Fibroblast of pulmonary artery (primary cell): ENCODE data around the gene SNTA1.
"Not testable (repeated sequence)": the region's sequence is repeated elsewhere in the genome, so short reads cannot be mapped to it uniquely, and the experiment has no call there.

ENCODE experiments used
- DNase-seq: peaks from one replicate; pipeline ENCODE4 v3.0.0-alpha.2; 2010; ENCODE audit warnings: low read depth
- H3K4me3 ChIP-seq: replicated peaks from 2 replicates; pipeline ENCODE4 v1.5.1; 2011; ENCODE audit warnings: low read depth, mild to moderate bottlenecking, control low read depth, low read length, moderate library complexity
- TF ChIP-seq, protein P1 (sequence below): IDR thresholded peaks from 2 replicates; pipeline ENCODE4 v1.5.1; 2011; ENCODE audit warnings: mild to moderate bottlenecking, control low read depth, low read length, inconsistent platforms; ENCODE audit errors: missing control alignments

Gene SNTA1

DNA sequence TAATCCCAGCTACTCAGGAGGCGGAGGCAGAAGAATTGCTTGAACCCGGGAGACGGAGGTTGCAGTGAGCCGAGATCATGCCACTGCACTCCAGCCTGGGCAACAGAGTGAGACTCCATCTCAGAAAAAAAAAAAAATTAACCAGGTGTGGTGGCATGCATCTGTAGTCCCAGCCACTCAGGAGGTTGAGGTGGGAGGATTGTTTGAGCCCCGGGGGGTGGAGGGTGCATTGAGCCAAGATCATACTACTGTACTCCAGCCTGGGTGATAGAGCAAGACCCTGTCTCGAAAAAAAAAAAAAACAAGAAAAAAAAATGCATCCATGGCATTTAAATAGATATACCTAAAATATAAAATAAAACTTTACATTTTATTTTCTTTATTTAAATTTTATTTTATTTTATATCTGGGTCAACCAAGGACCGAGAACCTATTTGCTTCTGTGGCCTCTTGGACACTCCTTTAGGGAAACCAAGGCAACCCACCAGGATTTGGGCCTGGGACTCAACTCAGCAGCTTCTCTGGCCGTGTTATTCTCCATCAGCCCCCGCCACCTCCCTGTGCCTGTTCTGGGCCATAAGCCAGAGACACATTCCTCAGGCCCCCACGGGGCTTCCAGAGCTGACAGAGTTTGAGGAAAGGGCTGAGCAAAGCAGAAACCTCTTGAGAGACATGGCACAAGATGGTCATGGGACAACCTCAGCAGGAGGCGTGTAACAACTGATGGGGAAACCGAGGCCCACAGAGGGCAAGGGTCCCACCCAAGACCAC, 6.2 kb downstream of the SNTA1 start:
- peak; percentile 65 for DNase-seq
- no peak overlapping the region for H3K4me3 ChIP-seq

DNA sequence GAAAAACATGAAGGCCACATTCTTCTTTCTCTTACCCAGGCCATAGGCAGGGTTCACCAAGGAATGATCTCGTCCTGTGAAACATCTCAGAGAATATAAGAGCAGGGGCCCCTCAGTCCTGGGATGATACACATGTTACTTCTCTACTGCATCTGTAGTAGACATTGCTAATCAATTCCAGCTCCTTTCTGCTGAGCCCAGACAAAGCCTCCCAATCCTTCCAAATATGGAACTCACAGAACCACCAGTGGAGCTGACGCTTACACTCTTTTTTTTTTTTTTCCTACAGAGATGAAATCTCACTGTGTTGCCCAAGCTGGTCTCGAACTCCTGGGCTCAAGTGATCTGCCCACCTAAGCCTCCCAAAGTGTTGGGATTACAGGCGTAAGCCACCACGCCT, 9.1 kb downstream of the SNTA1 start:
- no peak overlapping the region for H3K4me3 ChIP-seq
- DNase-seq: no peak
- TF ChIP-seq, protein P1, sequence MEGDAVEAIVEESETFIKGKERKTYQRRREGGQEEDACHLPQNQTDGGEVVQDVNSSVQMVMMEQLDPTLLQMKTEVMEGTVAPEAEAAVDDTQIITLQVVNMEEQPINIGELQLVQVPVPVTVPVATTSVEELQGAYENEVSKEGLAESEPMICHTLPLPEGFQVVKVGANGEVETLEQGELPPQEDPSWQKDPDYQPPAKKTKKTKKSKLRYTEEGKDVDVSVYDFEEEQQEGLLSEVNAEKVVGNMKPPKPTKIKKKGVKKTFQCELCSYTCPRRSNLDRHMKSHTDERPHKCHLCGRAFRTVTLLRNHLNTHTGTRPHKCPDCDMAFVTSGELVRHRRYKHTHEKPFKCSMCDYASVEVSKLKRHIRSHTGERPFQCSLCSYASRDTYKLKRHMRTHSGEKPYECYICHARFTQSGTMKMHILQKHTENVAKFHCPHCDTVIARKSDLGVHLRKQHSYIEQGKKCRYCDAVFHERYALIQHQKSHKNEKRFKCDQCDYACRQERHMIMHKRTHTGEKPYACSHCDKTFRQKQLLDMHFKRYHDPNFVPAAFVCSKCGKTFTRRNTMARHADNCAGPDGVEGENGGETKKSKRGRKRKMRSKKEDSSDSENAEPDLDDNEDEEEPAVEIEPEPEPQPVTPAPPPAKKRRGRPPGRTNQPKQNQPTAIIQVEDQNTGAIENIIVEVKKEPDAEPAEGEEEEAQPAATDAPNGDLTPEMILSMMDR: no peak

More for the DNA sequence above, 6.2 kb downstream of the SNTA1 start:
- TF ChIP-seq, protein P1: no peak

DNA sequence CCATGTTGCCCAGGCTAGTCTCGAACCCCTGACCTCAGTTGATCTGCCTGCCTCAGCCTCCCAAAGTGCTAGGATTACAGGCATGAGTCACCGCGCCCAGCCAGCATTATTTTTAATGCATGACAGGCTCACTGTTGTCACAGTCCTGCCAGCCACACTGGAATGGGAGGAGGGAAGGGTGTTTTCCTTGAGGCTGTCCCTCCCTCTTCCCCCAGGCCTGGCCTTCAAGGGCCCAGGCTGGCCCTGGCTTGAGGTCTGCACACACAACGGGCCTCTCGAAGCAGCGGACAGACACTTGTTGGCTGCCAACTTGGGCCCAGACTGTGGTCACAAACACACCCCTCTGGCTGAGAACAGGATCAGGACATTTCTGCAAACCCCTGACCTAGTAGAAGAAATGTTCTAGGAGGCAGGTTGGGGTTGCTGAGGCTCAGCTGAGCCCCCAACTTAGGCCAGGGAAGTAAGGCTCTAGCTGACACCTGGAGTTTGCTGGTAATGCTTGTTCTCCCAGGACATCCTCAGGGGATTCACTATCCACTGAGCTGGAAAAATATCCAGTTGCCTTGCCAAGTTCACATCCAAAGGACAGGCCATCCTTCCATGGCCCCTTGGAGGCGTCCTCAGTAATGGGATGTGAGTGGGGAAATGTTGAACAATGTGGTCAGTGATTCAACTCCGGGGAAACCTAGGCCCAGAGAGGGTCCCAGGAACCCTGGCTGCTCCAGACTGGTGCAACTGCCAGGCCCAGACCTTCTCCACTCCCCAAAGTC, 9.9 kb downstream of the SNTA1 start:
- TF ChIP-seq, protein P1: no peak
- no peak overlapping the region for H3K4me3 ChIP-seq
- no peak for DNase-seq

DNA sequence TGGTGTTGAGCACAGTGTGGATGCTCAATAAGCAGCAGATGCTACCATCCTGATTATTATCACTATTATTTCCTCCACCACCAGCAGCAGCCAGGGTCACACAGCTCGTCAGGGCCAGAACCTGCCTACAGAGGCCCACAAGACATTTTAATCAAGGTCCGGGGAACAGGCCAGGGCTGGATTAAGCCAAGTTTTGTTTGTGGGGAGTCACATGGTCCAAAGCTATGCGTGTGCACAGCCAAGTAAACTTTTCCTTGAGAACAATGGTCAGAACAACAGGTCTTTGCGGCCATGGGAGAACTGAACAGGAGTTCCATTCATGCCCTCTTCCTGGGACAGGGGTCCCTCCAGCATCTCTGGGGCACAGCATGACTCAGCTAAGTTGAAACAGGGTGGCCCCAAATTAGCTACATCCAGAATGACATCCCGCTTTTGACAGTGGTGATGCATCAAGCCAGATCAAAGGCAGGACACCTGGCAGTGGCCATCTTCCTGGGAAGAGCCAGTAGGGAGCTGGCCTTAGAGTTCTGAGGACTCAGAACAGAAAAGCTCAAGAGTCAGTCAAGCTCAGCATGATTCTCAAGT, 11.7 kb downstream of the SNTA1 start:
- H3K4me3 ChIP-seq: no peak overlapping the region
- TF ChIP-seq, protein P1: no peak
- peak; percentile 31 for DNase-seq

DNA sequence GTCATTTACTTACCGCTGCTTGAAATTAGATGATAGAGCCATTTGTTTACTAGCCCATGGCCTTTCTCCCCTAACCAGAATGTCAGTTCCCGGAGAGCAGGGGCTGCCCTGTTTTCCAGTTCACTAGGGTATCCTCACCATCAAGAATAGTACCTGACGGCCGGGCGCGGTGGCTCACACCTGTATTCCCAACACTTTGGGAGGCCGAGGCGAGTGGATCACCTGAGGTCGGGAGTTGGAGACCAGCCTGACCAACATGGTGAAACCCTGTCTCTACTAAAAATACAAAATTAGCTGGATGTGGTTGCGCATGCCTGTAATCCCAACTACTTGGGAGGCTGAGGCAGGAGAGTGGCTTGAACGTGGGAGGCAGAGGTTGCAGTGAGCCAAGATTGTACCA, 19.7 kb downstream of the SNTA1 start:
- not testable (repeated sequence) for H3K4me3 ChIP-seq, DNase-seq

DNA sequence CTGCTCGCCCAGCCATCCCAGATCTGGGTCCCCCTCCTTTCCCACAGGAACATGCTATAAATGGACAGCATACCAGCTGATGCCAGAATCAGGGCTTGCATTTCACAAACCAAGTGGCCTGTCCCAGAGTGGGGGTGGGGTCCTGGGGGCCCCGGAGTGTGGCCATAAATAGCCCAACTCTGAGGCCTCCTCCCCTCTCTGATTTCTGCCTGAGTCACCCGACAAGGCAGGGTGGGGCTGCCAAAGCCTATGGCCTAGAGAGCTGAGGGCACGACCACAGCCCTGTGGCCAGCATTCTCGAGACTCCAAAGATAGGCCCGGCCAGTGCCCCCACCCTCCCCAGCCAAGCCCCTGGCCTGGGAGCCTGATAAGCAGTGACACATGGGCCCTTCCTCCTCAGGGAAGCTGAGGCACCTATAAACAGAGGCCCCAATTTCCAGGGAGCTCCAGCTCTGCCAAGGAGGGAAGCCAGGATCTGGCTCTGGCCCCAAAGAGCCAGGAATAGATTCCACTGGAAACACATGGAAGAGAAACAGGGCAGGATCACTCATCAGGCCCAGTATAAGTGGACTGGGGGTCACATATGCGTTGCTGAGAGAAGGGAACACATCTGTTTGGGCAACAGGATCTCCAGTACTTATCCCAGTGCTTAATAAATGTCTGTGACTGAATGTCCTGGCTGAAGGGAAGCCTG, 20.3 kb downstream of the SNTA1 start:
- no peak overlapping the region for H3K4me3 ChIP-seq
- peak; percentile 69 for DNase-seq
- TF ChIP-seq, protein P1: no peak
